Effector CD8-positive, alpha-beta T cell (primary cell): ENCODE measurements around the gene DLG5.
"Not testable (repeated sequence)": the region's sequence is repeated elsewhere in the genome, so short reads cannot be mapped to it uniquely, and the experiment has no call there.

Source experiments
- DNase-seq: peaks from one replicate; lab custom pipeline; 2025; lab: John Stamatoyannopoulos, UW

The DLG5 gene

DNA sequence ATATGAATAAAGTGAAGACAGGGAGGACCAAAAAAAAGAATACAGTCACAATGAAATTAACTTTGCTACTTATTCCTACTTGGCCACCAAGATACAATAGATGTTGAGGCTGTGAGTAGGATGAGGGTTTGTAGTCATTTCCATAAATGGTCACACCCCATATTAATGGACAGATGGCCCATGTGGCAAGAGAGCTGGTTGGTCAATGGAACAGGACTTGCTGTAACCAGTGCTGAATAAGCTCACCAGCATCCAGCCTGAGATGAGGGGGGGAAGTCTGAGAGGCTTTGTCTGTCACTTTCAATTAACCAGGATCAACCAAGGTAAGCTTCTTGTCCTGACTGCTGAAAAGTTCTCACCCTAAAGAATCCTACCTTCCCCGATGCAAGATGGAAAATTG is 158.5 kb downstream of the DLG5 start:
- no peak for DNase-seq

DNA sequence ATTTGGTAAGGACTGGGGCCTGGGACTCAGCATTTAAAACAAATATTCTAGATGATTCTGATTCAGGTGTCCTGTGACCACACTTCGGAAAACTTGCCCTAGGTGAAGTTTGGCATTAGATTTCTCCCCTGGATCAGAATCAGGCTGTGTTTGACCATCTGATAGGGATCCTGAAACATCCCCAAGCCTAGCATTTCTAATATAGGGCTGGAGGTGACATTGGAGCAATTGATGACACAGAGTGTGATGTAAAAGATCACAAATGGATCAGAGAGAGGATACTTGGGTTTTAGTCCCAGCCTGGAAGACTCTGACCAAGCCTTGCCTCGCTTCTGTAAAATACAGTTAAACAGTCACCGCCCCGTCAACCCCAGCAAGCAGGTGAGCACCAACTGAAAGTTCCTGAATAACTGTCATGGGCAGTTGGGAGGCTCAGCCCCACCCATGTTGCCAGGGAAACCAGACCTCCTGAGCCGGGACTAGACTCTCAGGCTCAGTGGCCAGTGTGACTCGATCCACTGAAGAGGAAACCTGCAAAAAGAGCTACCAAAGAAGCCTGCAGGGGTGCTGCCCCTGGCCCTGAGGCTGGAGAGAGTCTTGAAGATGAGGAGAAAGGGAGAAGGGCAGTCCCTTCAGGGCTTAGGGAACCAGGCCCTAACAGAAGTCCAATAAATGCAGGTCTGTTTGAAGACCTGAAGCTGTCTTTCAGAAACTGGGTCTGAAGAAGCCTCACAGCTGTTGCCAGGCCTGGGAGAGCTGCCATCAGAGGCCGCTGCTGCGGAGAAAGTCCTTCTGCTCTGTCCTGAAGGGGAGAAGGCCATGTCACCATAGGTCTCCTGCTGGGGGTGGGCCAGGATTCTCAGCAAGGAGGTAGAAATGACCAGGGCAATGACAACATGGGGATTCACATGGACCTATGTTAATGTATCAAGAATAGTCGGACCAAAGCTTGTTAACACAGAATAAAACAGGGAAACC is 162.8 kb downstream of the DLG5 start:
- no peak for DNase-seq

DNA sequence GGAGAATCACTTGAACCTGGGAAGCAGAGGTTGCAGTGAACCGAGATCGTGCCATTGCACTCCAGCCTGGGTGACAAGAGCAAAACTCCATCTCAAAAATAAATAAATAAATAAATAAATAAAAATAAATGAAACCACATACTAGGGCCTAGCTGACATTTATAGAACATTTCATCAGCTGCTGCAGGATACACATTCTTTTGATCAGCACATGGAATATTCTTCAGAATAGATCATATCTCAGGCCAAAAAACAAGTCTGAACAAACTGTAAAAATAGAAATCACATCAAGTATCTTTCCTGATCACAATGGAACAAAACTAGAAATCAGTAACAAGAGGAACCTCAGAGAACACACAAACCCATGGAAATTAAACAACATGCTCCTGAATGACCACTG is 168.1 kb downstream of the DLG5 start:
- DNase-seq: not testable (repeated sequence)

DNA sequence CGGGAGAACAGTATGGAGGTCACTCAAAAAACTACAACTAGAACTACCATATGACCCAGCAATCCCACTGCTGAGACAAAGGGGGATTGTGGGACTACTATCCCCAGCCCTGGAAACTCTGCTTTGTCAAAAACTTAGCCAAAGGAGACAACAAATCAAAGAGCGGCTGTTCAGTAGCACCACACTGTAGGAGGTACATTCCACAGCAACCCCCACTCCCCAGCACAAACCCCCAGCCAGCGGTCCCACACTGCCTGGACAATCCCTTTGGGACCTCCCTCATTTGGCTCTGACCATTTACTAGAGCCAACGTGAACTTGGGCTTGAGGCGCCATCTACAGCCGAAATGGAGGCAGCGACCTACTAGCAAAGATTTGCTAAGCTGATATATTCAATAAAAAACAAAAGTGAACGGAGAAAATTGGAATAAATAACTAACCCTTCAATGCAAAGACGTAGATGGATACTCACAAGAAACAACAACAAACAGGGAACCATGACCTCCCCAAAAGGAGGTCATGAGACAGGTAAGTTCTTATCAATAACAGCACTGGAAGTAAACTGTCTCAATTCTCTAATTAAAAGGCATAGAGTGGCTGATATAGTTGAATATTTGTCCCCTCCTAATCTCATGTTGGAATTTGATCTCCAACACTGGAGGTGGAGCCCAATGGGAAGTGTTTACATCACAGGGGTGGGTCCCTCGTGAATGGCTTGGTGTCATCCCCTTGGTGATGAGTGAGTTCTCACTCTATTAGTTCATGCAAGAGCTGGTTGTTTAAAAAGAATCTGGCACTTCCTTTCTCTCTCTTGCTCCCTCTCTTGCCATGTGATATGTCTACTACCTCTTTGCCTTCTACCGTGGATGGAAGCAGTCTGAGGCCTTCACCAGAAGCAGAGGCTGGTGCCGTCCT is 170.0 kb downstream of the DLG5 start:
- DNase-seq: no peak

DNA sequence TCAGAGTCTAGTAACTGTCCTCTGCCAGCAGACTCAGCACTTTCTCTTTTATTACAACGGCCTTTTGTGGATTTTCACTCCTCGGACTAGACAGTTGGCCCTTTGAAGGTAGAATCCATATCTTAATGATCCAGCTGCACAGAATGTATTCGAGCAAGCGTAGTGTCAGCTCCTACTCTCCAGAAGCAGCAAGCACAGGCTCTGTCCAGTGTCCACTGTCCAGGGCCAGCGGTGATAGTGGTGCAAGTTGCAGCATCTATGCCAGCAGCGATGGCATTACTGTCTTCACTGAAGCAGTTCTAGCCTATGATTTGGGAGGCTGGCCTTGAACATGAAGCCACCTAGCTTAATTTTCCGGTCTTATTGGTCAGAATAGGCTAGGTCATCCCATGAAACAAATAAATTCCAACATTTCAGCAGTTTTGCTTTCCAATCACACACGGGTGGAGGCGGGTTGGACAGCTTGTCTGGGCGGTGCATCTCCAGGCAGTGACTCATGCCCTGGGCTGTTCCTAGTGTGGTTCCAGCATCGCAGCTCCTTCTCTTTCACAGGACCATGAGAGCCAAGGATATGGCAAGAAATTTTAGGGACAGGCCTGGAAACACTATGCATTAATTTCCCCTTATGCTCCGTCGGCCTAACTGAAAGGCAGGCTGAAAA is 180.4 kb downstream of the DLG5 start:
- no peak for DNase-seq

DNA sequence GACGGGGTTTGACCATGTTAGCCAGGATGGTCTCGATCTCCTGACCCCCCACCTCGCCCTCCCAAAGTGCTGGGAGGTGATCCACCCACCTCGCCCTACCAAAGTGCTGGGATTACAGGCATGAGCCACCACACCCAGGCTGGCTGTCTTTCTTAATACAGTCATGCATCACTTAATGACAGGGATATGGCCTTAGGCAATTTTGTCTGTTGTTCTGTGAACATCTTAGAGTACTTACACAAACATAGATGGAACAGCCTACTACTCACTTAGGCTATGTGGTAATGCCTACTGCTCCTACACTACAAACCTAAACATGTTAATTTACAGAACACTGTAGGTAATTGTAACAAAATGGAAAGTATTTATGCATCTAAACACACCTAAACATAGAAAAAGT is 182.3 kb downstream of the DLG5 start:
- no peak for DNase-seq

DNA sequence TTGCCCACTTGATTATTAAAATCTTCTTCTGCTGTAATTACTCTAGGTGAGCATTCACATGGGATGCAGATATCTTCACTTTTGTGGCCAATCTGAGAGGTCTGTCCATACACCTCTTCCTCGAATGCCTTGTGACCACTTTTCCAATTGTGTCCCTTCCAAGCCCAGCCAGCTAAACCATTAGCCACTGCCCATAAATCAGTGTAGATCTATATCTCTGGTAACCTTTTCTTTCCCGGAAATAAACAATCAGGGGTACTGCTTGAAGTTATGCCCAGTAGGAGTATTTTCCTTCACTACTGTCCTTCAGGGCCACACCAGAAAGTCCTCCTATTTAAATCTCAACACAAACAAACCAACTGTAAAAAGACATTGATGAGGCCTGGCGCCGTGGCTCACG is 184.4 kb downstream of the DLG5 start:
- DNase-seq: no peak

DNA sequence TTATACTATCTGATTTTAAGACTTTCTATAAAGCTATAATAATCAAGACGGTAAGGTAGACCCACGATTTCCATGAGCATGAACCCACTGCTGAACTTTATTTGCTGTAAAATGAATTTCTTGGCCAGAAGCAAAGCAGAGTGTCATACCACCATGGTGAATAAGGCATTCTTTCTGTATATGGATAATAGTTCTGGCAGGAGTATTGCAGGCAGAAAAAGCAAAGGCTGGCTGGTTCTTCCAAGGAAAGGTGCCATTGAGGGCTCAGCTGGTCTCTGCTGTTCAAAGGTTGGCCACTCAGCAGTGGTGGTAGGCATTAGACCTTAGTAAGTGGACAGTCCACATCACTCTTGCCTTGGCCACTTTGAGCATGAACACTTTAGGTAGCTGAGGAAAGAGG is 184.8 kb downstream of the DLG5 start:
- DNase-seq: no peak
